Activated CD4-positive, alpha-beta T cell treated with anti-CD3 and anti-CD28 coated beads, Interleukin-2, amount 10 ng/mL, durations not matched to agents 24 days and 14 days (primary cell): ENCODE results near the gene CCNDBP1. TPM values are rescaled to one million over a fixed set of nuclear protein-coding genes. Genes with fewer than 3 reads are reported as not detected.

Experiments used
- DNase-seq: peaks from one replicate; pipeline ENCODE4 v3.0.0; 2022
- H3K27ac Mint-ChIP-seq: one replicate; pipeline ENCODE4 v1.8.0; 2022; ENCODE audit warnings: mild to moderate bottlenecking, mixed read lengths
- H3K27me3 Mint-ChIP-seq: one replicate; pipeline ENCODE4 v1.8.0; 2022; ENCODE audit warnings: mixed read lengths
- H3K36me3 Mint-ChIP-seq: one replicate; pipeline ENCODE4 v1.8.0; 2022; ENCODE audit warnings: low read depth, mild to moderate bottlenecking, mixed read lengths
- H3K4me1 Mint-ChIP-seq: one replicate; pipeline ENCODE4 v1.8.0; 2021; ENCODE audit warnings: mixed read lengths
- H3K4me3 Mint-ChIP-seq: one replicate; pipeline ENCODE4 v1.8.0; 2022; ENCODE audit warnings: mild to moderate bottlenecking, moderate library complexity, mixed read lengths
- H3K9me3 Mint-ChIP-seq: one replicate; pipeline ENCODE4 v1.8.0; 2021; ENCODE audit warnings: mixed read lengths
- intact Hi-C: fragments of 100-400 bp; cut with micrococcal nuclease; formaldehyde crosslinking; loops from one replicate; pipeline ENCODE4 v1.15.1; 2023
- total RNA-seq: library from RNA; stranded (reverse); gene quantifications from 2 replicates; pipeline ENCODE4 v1.2.3, GENCODE V29; 2022

Gene CCNDBP1
- total RNA-seq, 1 donor from 2014 or later = 49.2 TPM

DNA sequence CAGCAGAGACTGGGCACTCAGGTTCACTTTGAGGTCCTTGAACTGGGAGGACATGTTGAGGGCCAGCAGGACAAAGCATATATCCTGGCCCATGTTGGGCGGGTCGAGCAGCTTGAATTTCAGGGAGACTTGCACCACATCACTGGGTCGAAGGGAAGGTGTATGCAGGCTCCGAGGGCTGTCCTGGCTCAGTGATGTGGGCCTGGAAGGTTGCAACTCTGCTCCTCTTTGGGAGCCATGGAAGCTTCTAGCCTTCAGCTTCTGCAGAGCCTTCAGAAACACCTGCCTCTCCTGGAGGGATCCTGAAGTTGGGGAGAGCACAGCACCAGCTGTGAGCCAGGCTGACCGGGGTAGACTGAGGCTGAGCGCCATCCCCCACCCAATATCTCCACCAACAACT lies 50.3 kb downstream of the CCNDBP1 start:
- Mint-ChIP-seq H3K36me3 (no peaks in the 10 kb centered on the region), H3K27me3 (no peaks in the 10 kb centered on the region), H3K4me3 (no peak overlapping the region), H3K9me3 (no peaks in the 10 kb centered on the region), H3K4me1 (peaks cover 16% of the 10 kb centered on the region), H3K27ac (no peak overlapping the region)
- no peak for DNase-seq
- intact Hi-C loops = no loop called here

DNA sequence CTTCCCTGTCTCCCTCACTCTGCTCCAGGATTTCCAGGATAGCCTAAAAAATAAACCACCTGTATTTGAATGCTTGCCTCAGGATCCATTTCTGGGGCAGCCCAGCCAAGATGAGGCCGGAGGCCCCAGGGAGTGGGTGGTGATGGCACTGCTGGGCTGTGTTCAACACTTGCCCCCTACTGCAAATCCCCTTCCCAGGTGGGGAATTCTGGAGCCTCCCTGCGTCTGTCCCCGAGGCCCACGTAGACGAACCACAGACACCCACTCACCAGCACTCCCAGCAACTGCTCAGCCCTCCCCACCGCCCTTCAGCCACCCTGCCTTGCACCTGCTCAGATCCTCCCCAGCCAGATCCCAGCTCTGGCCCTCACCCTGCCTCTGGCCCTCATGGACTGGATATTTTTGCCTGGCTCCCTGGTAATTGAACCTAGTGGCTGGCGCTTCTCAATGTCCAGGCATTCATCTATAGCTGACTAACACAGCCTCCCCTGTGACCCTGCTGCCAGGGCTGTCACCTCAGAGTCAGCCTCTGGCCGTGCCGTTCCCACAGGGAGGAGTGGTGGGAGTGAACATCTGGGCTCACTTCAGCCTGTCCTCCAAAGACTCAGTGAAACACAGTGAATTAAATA lies 52.8 kb downstream of the CCNDBP1 start:
- no peak overlapping the region for H3K4me3 Mint-ChIP-seq
- H3K27me3 Mint-ChIP-seq = no peaks in the 10 kb centered on the region
- peaks cover 16% of the 10 kb centered on the region for H3K4me1 Mint-ChIP-seq
- H3K9me3 Mint-ChIP-seq = no peaks in the 10 kb centered on the region
- intact Hi-C loops = no loop called here
- no peak overlapping the region for H3K27ac Mint-ChIP-seq
- DNase-seq = no peak
- H3K36me3 Mint-ChIP-seq = no peaks in the 10 kb centered on the region

DNA sequence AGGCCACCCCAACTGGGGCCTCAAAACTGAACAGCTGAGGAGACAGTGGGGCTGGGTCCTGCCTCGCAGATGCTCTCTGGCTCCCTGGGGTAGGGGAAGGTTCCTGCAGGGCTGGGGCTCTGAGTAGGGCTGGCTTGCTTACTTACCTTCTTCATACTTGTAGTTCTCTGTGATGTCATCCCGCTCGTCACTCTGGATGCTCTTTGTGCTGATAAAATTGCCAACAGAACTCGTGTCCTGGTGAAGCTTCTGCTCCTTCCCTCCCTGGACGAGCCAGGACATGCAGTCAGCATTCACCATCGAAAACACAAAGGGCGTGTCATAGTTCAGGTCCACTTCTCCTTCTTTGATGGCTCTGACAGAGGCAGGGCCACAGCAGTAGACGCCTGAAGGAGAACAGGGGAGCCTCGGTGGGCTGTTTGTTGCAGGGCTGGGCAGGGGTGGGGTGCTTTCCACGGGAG lies 53.5 kb downstream of the CCNDBP1 start:
- no peak overlapping the region for H3K4me3 Mint-ChIP-seq
- no peak for DNase-seq
- no peak overlapping the region for H3K27ac Mint-ChIP-seq
- peaks cover 16% of the 10 kb centered on the region for H3K4me1 Mint-ChIP-seq
- H3K9me3 Mint-ChIP-seq = no peaks in the 10 kb centered on the region
- no peaks in the 10 kb centered on the region for H3K27me3 Mint-ChIP-seq
- intact Hi-C loops = no loop called here
- no peaks in the 10 kb centered on the region for H3K36me3 Mint-ChIP-seq

- H3K27me3 Mint-ChIP-seq = no peaks in the 10 kb centered on the region
- H3K4me1 Mint-ChIP-seq = peaks cover 16% of the 10 kb centered on the region
- no peaks in the 10 kb centered on the region for H3K9me3 Mint-ChIP-seq
- intact Hi-C loops = no loop called here
- peak overlapping the region; percentile 7 for H3K27ac Mint-ChIP-seq
- H3K36me3 Mint-ChIP-seq = no peaks in the 10 kb centered on the region
- DNase-seq = no peak
- H3K4me3 Mint-ChIP-seq = no peak overlapping the region
Observed at GRCh38 chr15:43239732-43240491, 54.7 kb downstream of the CCNDBP1 start.

- no peak overlapping the region for H3K4me3 Mint-ChIP-seq
- intact Hi-C loops = no loop called here
- peaks cover 16% of the 10 kb centered on the region for H3K4me1 Mint-ChIP-seq
- no peak for DNase-seq
- H3K36me3 Mint-ChIP-seq = no peaks in the 10 kb centered on the region
- H3K9me3 Mint-ChIP-seq = no peaks in the 10 kb centered on the region
- H3K27ac Mint-ChIP-seq = no peak overlapping the region
- no peaks in the 10 kb centered on the region for H3K27me3 Mint-ChIP-seq
Observed at GRCh38 chr15:43241100-43241499, 55.9 kb downstream of the CCNDBP1 start.

- DNase-seq = no peak
- Mint-ChIP-seq H3K4me1 (peaks cover 16% of the 10 kb centered on the region), H3K27me3 (no peaks in the 10 kb centered on the region), H3K27ac (no peak overlapping the region), H3K4me3 (no peak overlapping the region), H3K36me3 (no peaks in the 10 kb centered on the region), H3K9me3 (no peaks in the 10 kb centered on the region)
- intact Hi-C loops = no loop called here
Observed at GRCh38 chr15:43242616-43243015, 57.4 kb downstream of the CCNDBP1 start.

DNA sequence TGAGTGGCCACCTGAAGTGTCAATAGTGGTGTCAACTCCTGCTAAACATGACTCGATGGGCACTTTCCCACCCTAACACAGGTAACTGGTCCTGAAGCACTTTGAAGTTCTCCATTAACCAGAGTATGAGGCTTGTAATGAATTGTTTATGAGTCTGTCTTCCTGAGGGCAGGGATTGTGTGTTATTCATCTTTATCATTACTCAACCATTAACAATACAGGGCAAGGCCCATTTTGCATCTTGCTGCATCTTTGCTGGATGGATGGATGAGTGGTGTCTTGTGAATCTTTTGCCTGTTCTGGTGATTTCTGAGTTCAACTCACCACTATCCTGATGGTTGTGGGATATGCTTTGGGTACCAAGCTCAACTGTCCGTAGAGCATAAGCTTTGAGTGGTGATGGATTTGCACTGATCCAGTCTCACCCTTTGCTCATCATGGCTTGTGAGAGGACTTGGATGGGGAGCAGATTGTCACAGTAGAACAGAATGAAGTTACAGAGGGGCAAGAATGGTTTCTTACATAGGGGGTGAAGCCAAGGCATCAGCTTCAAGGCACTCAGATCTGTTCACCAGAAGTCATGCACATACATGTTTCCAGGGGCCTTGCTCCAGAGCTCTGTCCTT lies 57.9 kb downstream of the CCNDBP1 start:
- Mint-ChIP-seq H3K27ac (no peak overlapping the region), H3K4me3 (no peak overlapping the region)
- intact Hi-C loops = no loop called here

GRCh38 chr15:43244092-43244491 lies 58.9 kb downstream of the CCNDBP1 start:
- H3K27ac Mint-ChIP-seq = no peak overlapping the region

More for the DNA sequence above, 57.9 kb downstream of the CCNDBP1 start:
- Mint-ChIP-seq H3K36me3 (no peaks in the 10 kb centered on the region), H3K27me3 (no peaks in the 10 kb centered on the region), H3K9me3 (no peaks in the 10 kb centered on the region), H3K4me1 (peaks cover 13% of the 10 kb centered on the region)
- DNase-seq = no peak

DNA sequence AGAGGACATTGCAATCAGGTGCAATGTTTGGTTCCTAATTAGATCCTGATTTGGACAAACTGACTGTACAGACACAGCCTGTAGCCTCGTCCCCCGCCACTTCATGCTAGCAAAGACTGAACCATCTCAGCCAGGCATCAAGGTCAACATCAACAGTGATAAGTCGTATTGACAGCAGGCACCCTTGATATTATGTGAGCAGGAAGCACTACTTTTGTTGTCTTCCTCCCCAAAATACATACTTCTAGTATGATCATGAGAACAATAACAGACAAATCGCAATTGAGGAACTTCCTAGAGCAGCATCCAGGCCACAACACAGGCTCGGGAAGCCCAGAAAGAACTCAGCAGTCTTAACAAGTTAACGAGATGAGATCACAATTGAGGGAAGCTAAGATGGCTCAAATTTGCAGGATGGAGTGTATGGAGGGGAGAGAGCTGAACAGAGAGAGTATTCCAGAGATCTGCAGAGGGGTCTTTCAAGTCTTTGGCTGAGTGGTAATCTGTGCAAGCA lies 61.1 kb downstream of the CCNDBP1 start:
- DNase-seq = no peak
- Mint-ChIP-seq H3K36me3 (no peaks in the 10 kb centered on the region), H3K9me3 (no peaks in the 10 kb centered on the region), H3K27me3 (no peaks in the 10 kb centered on the region), H3K27ac (no peak overlapping the region), H3K4me1 (peaks cover 21% of the 10 kb centered on the region), H3K4me3 (no peak overlapping the region)
- intact Hi-C loops = no loop called here

More at GRCh38 chr15:43244092-43244491, 58.9 kb downstream of the CCNDBP1 start:
- intact Hi-C loops = no loop called here
- no peaks in the 10 kb centered on the region for H3K9me3 Mint-ChIP-seq
- no peaks in the 10 kb centered on the region for H3K36me3 Mint-ChIP-seq
- H3K4me1 Mint-ChIP-seq = peaks cover 15% of the 10 kb centered on the region
- no peaks in the 10 kb centered on the region for H3K27me3 Mint-ChIP-seq
- no peak for DNase-seq
- no peak overlapping the region for H3K4me3 Mint-ChIP-seq

Other genes starting within 250 kb of the CCNDBP1 start
- gene UBR1, start 79.4 kb upstream of the CCNDBP1 start, total RNA-seq = 31.6 and 34.3 TPM in 2 replicates
- 14.7 and 18.7 TPM in 2 replicates for gene TMEM62, start 51.8 kb upstream of the CCNDBP1 start, total RNA-seq
- not detected in 2 replicates for gene EPB42, start 35.6 kb downstream of the CCNDBP1 start, total RNA-seq
- gene TGM5, start 81.5 kb downstream of the CCNDBP1 start, total RNA-seq = 0.07 TPM in 1 of 2 replicates, not detected in the other
- not detected in 2 replicates for gene TGM7, start 116.9 kb downstream of the CCNDBP1 start, total RNA-seq
- gene LCMT2, start 145.2 kb downstream of the CCNDBP1 start, total RNA-seq = 15.4 and 16.0 TPM in 2 replicates
- gene ZSCAN29, start 185.6 kb downstream of the CCNDBP1 start, total RNA-seq = 30.9 and 32.1 TPM in 2 replicates
- gene TUBGCP4, start 185.7 kb downstream of the CCNDBP1 start, total RNA-seq = 48.0 and 49.6 TPM in 2 replicates